Neuronal stem cell (in vitro differentiated cells): ENCODE measurements around the gene GPATCH2.

Source experiments
- DNase-seq: peaks from one replicate; pipeline ENCODE4 v3.0.0-alpha.2; 2013; ENCODE audit warnings: low spot score
- H2AFZ ChIP-seq: one replicate; pipeline ENCODE4 v1.6.1; 2013; ENCODE audit warnings: mild to moderate bottlenecking, low read length, inconsistent platforms
- H2AK5ac ChIP-seq: 2 replicates; pipeline ENCODE4 v1.6.1; 2013; ENCODE audit warnings: low read depth, mild to moderate bottlenecking, inconsistent platforms, low read length, moderate library complexity, mixed read lengths
- H2BK120ac ChIP-seq: 2 replicates; pipeline ENCODE4 v1.6.1; 2013; ENCODE audit warnings: low read depth, mild to moderate bottlenecking, inconsistent platforms, low read length, moderate library complexity, mixed read lengths
- H2BK12ac ChIP-seq: one replicate; pipeline ENCODE4 v1.6.1; 2013; ENCODE audit warnings: low read length, inconsistent platforms
- H2BK15ac ChIP-seq: 2 replicates; pipeline ENCODE4 v1.6.1; 2013; ENCODE audit warnings: mild to moderate bottlenecking, low read length, inconsistent platforms, mixed read lengths
- H2BK5ac ChIP-seq: one replicate; pipeline ENCODE4 v1.6.1; 2013; ENCODE audit warnings: inconsistent platforms, mild to moderate bottlenecking, low read length, moderate library complexity
- H3K14ac ChIP-seq: one replicate; pipeline ENCODE4 v1.6.1; 2013; ENCODE audit warnings: low read length, inconsistent platforms
- H3K18ac ChIP-seq: 2 replicates; pipeline ENCODE4 v1.6.1; 2013; ENCODE audit warnings: low read length, inconsistent platforms
- H3K23ac ChIP-seq: 2 replicates; pipeline ENCODE4 v1.6.1; 2013; ENCODE audit warnings: low read depth, mild to moderate bottlenecking, mixed read lengths, low read length, inconsistent platforms; ENCODE audit not compliant: poor library complexity
- H3K27ac ChIP-seq: replicated peaks from 3 replicates; pipeline ENCODE4 v1.5.1; 2013; ENCODE audit warnings: low read length, inconsistent platforms
- H3K27me3 ChIP-seq, 3 experiments: 2 replicates each; pipeline ENCODE4 v1.6.1; 2013; ENCODE audit warnings: low read length in 3 of 3, mild to moderate bottlenecking in 2 of 3, inconsistent platforms in 1 of 3, low read depth in 1 of 3, mixed read lengths in 1 of 3, moderate library complexity in 1 of 3; ENCODE audit not compliant: control insufficient read depth in 3 of 3, insufficient read depth in 3 of 3
- H3K36me3 ChIP-seq, 2 donors: replicated peaks in 1 of 2; 2 replicates each; pipeline ENCODE4 v1.6.1; 2013; ENCODE audit warnings: low read length in 2 of 2; ENCODE audit not compliant: control insufficient read depth in 2 of 2, insufficient read depth in 2 of 2
- H3K4ac ChIP-seq: 2 replicates; pipeline ENCODE4 v1.6.1; 2013; ENCODE audit warnings: inconsistent platforms, mild to moderate bottlenecking, low read length, moderate library complexity
- H3K4me1 ChIP-seq, 2 donors: 1 replicate in 1 of 2; 2 replicates in 1 of 2; pipeline ENCODE4 v1.6.1; 2013; ENCODE audit warnings: low read length in 2 of 2, low read depth in 1 of 2; ENCODE audit not compliant: control insufficient read depth in 2 of 2, insufficient read depth in 1 of 2
- H3K4me2 ChIP-seq: one replicate; pipeline ENCODE4 v1.6.1; 2013; ENCODE audit warnings: mild to moderate bottlenecking, low read length, inconsistent platforms; ENCODE audit not compliant: insufficient read depth, poor library complexity, severe bottlenecking
- H3K4me3 ChIP-seq, 2 donors: 2 replicates each; pipeline ENCODE4 v1.5.1; 2013; ENCODE audit warnings: low read length in 2 of 2, mild to moderate bottlenecking in 2 of 2, inconsistent platforms in 1 of 2, moderate library complexity in 1 of 2
- H3K79me1 ChIP-seq: one replicate; pipeline ENCODE4 v1.6.1; 2013; ENCODE audit warnings: low read depth, mild to moderate bottlenecking, inconsistent platforms, low read length, moderate library complexity
- H3K9ac ChIP-seq: one replicate; pipeline ENCODE4 v1.6.1; 2013; ENCODE audit warnings: mild to moderate bottlenecking, low read depth, low read length, inconsistent platforms; ENCODE audit not compliant: poor library complexity
- H3K9me3 ChIP-seq, 2 donors: replicated peaks in 1 of 2; 2 replicates each; pipeline versions ENCODE3 to v1.6.1; 2013; ENCODE audit warnings: low read length in 2 of 2, mild to moderate bottlenecking in 2 of 2, inconsistent platforms in 1 of 2, low read depth in 1 of 2, mixed read lengths in 1 of 2, moderate library complexity in 1 of 2; ENCODE audit not compliant: control insufficient read depth in 2 of 2, insufficient read depth in 1 of 2
- H4K8ac ChIP-seq: one replicate; pipeline ENCODE4 v1.6.1; 2013; ENCODE audit warnings: low read depth, mild to moderate bottlenecking, inconsistent platforms, low read length, moderate library complexity
- H4K91ac ChIP-seq: one replicate; pipeline ENCODE4 v1.6.1; 2013; ENCODE audit warnings: low read length, low read depth, mild to moderate bottlenecking, inconsistent platforms; ENCODE audit not compliant: poor library complexity
- WGBS, 2 donors: extraction: QIAGEN DNeasy Blood & Tissue Kit; methylation state at CpG; one replicate each; pipeline ENCODE4 v1.1.7; 2013; ENCODE audit warnings: missing lambda C conversion rate in 2 of 2, mixed read lengths in 1 of 2; ENCODE audit not compliant: insufficient read length in 2 of 2, insufficient replicate concordance in 1 of 2; ENCODE audit errors: extremely low coverage in 2 of 2; 5-methylcytosine and 5-hydroxymethylcytosine counted together

Gene GPATCH2

DNA sequence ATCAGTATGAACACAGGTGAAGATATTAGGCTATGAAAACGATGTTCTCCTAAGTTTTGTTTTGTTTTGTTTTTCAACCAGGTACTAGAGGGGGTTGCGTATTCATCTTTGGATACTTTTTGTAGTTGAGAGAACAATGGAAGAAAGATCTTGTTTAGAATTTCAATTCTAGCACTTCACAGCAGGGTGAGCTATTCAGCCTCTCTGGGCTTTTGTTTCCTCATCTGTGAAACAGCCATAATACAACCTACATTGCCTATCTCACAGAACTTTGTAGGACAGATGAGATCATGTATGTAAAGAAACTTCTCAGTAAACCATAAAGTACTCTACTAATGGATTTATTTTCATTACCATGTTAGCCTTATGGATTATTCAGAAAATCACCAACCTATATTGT, 199.5 kb downstream of the GPATCH2 start:
- Histone ChIP-seq H2BK5ac (no peak overlapping the region), H4K91ac (no peak overlapping the region), H3K27me3 (no peaks in the 10 kb centered on the region), H3K36me3 (peaks cover 0 to 8% of the 10 kb centered on the region in 2 donors), H3K27ac (no peak overlapping the region), H3K18ac (no peak overlapping the region), H3K4me2 (no peak overlapping the region), H2BK12ac (no peak overlapping the region), H3K4ac (no peak overlapping the region), H3K23ac (no peak overlapping the region), H3K4me3 (no peak overlapping the region), H2BK120ac (no peak overlapping the region), H3K4me1 (peaks cover 0 to 2% of the 10 kb centered on the region in 2 donors), H3K9ac (no peak overlapping the region), H2BK15ac (no peak overlapping the region), H3K79me1 (no peaks in the 10 kb centered on the region), H2AK5ac (no peak overlapping the region), H4K8ac (no peak overlapping the region), H2AFZ (no peak overlapping the region), H3K9me3 (no peaks in the 10 kb centered on the region), H3K14ac (no peak overlapping the region)
- WGBS, 2 donors: no CpG with 5 or more reads among the region's 2 CpGs
- no peak for DNase-seq

DNA sequence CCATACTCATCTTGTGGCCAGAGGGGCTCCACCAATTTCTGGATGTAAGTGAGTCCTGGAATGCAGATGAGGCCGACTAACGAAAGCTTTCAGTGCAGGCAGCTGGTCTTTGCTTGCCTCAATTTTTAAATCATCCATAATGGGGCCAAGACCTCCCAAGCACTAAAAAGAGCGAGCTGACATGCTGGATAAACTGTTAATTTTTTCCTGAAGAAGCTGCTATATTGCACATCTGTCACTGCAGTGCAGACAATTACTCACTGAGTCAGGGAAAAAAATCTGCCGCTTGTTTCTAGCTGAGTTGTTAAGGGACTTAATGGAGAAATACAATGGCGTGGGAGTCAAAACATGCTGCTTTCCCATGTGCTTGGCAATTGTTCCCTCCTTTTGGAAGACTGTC, 205.5 kb downstream of the GPATCH2 start:
- Histone ChIP-seq H2BK120ac (no peak overlapping the region), H4K91ac (no peak overlapping the region), H3K36me3 (peaks cover 0 to 2% of the 10 kb centered on the region in 2 donors), H3K4me2 (no peak overlapping the region), H3K18ac (no peak overlapping the region), H3K27ac (no peak overlapping the region), H2AK5ac (no peak overlapping the region), H4K8ac (no peak overlapping the region), H2BK12ac (no peak overlapping the region), H2BK5ac (no peak overlapping the region), H2AFZ (no peak overlapping the region), H3K4ac (no peak overlapping the region), H2BK15ac (no peak overlapping the region), H3K23ac (no peak overlapping the region), H3K9me3 (no peaks in the 10 kb centered on the region), H3K79me1 (no peaks in the 10 kb centered on the region), H3K9ac (no peak overlapping the region), H3K14ac (no peak overlapping the region), H3K4me1 (no peaks in the 10 kb centered on the region), H3K27me3 (no peaks in the 10 kb centered on the region), H3K4me3 (no peak overlapping the region)
- no CpG with 5 or more reads among the region's 5 CpGs for WGBS, 2 donors
- no peak for DNase-seq

GRCh38 chr1:217419194-217419551, 211.7 kb downstream of the GPATCH2 start:
- no peak overlapping the region for H3K4me3 ChIP-seq
- no peak overlapping the region for H4K91ac ChIP-seq
- no CpG with 5 or more reads among the region's 2 CpGs for WGBS, 2 donors
- H2BK5ac ChIP-seq: no peak overlapping the region
- no peak overlapping the region for H3K27ac ChIP-seq
- H3K79me1 ChIP-seq: no peaks in the 10 kb centered on the region
- H2BK15ac ChIP-seq: no peak overlapping the region
- H3K4ac ChIP-seq: no peak overlapping the region
- no peak overlapping the region for H4K8ac ChIP-seq
- H3K23ac ChIP-seq: no peak overlapping the region
- H3K9me3 ChIP-seq: no peaks in the 10 kb centered on the region
- H3K4me2 ChIP-seq: no peak overlapping the region
- no peak overlapping the region for H3K18ac ChIP-seq
- no peaks in the 10 kb centered on the region for H3K36me3 ChIP-seq
- H3K4me1 ChIP-seq: no peaks in the 10 kb centered on the region
- H2AK5ac ChIP-seq: no peak overlapping the region
- no peak overlapping the region for H2BK120ac ChIP-seq
- H2AFZ ChIP-seq: peak overlapping the region; percentile 67
- no peak overlapping the region for H3K9ac ChIP-seq
- no peaks in the 10 kb centered on the region for H3K27me3 ChIP-seq
- no peak overlapping the region for H3K14ac ChIP-seq
- H2BK12ac ChIP-seq: no peak overlapping the region
- no peak for DNase-seq

GRCh38 chr1:217418269-217419193, 212.4 kb downstream of the GPATCH2 start:
- no peaks in the 10 kb centered on the region for H3K79me1 ChIP-seq
- no peaks in the 10 kb centered on the region for H3K36me3 ChIP-seq
- H3K4me1 ChIP-seq: no peaks in the 10 kb centered on the region
- WGBS, 2 donors: no CpG with 5 or more reads among the region's 14 CpGs
- no peak overlapping the region for H3K27ac ChIP-seq
- no peaks in the 10 kb centered on the region for H3K9me3 ChIP-seq
- H2BK5ac ChIP-seq: no peak overlapping the region
- H3K4ac ChIP-seq: no peak overlapping the region
- no peak overlapping the region for H2AK5ac ChIP-seq
- H4K8ac ChIP-seq: no peak overlapping the region
- no peaks in the 10 kb centered on the region for H3K27me3 ChIP-seq
- H3K9ac ChIP-seq: no peak overlapping the region
- H2AFZ ChIP-seq: peak overlapping the region; percentile 67
- no peak overlapping the region for H3K14ac ChIP-seq
- H3K4me3 ChIP-seq: no peak overlapping the region
- no peak for DNase-seq
- H2BK120ac ChIP-seq: no peak overlapping the region
- H2BK12ac ChIP-seq: no peak overlapping the region
- no peak overlapping the region for H2BK15ac ChIP-seq
- H3K23ac ChIP-seq: no peak overlapping the region
- H3K4me2 ChIP-seq: no peak overlapping the region
- H3K18ac ChIP-seq: no peak overlapping the region
- no peak overlapping the region for H4K91ac ChIP-seq
